ENCODE data around the gene TAF3. TPM values are rescaled to one million over a fixed set of nuclear protein-coding genes. Genes with fewer than 3 reads are reported as not detected.

TAF3 gene
- total RNA-seq, 1 donor from 2014 or later = 10.8 TPM

- no peaks in the 10 kb centered on the region for H3K9me3 ChIP-seq
- H3K27me3 ChIP-seq (ENCODE audit: low read depth) = peaks cover 97% of the 10 kb centered on the region
- peaks cover 18% of the 10 kb centered on the region for H3K4me1 ChIP-seq
- ATAC-seq (no peak), DNase-seq (no peak)
- no peak for TF ChIP-seq CTCF (IDR thresholded peaks at IDR 0.05)
- peak overlapping the region; percentile 6 for H3K4me3 ChIP-seq
- intact Hi-C loops (cut with DNase I) = no loop called here
- no peaks in the 10 kb centered on the region for H3K36me3 ChIP-seq
- H3K27ac ChIP-seq = no peak overlapping the region
Measured at GRCh38 chr10:8035006-8035640, 216.8 kb downstream of the TAF3 start.

GRCh38 chr10:8035641-8036470 is 217.6 kb downstream of the TAF3 start:
- intact Hi-C loops (cut with DNase I) = no loop called here
- no peaks in the 10 kb centered on the region for H3K9me3 ChIP-seq
- H3K27ac ChIP-seq = no peak overlapping the region
- H3K4me1 ChIP-seq = peaks cover 18% of the 10 kb centered on the region
- DNase-seq = no peak
- TF ChIP-seq CTCF (IDR thresholded peaks at IDR 0.05) = no peak
- no peak overlapping the region for H3K4me3 ChIP-seq
- H3K27me3 ChIP-seq (ENCODE audit: low read depth) = peaks cover 98% of the 10 kb centered on the region
- no peak for ATAC-seq
- H3K36me3 ChIP-seq = no peaks in the 10 kb centered on the region

GRCh38 chr10:8036506-8037198 is 218.3 kb downstream of the TAF3 start:
- ATAC-seq = no peak
- intact Hi-C loops (cut with DNase I) = no loop called here
- no peak overlapping the region for H3K27ac ChIP-seq
- H3K4me1 ChIP-seq = peaks cover 18% of the 10 kb centered on the region
- H3K36me3 ChIP-seq = no peaks in the 10 kb centered on the region
- H3K4me3 ChIP-seq = no peak overlapping the region
- peaks cover 98% of the 10 kb centered on the region for H3K27me3 ChIP-seq (ENCODE audit: low read depth)
- DNase-seq = no peak
- TF ChIP-seq CTCF (IDR thresholded peaks at IDR 0.05) = no peak
- no peaks in the 10 kb centered on the region for H3K9me3 ChIP-seq

GRCh38 chr10:8037199-8037801 is 219.0 kb downstream of the TAF3 start:
- DNase-seq = no peak
- no peak for ATAC-seq
- TF ChIP-seq CTCF (IDR thresholded peaks at IDR 0.05) = no peak
- Histone ChIP-seq H3K4me1 (peaks cover 18% of the 10 kb centered on the region), H3K36me3 (no peaks in the 10 kb centered on the region), H3K27ac (no peak overlapping the region), H3K27me3 (ENCODE audit: low read depth) (peaks cover 98% of the 10 kb centered on the region), H3K9me3 (no peaks in the 10 kb centered on the region), H3K4me3 (no peak overlapping the region)
- intact Hi-C loops (cut with DNase I) = no loop called here
